GM21786 (cell line): ENCODE data around the gene CDH12.

Experiments used
- ATAC-seq: cut with Tn5 transposase; IDR thresholded peaks from one replicate; pipeline ENCODE4 v1.9.1; 2021; ENCODE audit not compliant: unreplicated experiment

Gene CDH12

GRCh38 chr5:21844960-21845359, 1008.2 kb downstream of the CDH12 start:
- ATAC-seq: no peak

- ATAC-seq: no peak
These were observed 1018.3 kb downstream of the CDH12 start for GRCh38 chr5:21834863-21835262.

GRCh38 chr5:21831145-21831787, 1021.9 kb downstream of the CDH12 start:
- ATAC-seq: peak; percentile 86

GRCh38 chr5:21826884-21827283, 1026.3 kb downstream of the CDH12 start:
- no peak for ATAC-seq

- ATAC-seq: no peak
These were observed 1029.6 kb downstream of the CDH12 start for GRCh38 chr5:21823588-21823987.

GRCh38 chr5:21823076-21823574, 1030.0 kb downstream of the CDH12 start:
- no peak for ATAC-seq

GRCh38 chr5:21820527-21820926, 1032.6 kb downstream of the CDH12 start:
- no peak for ATAC-seq

GRCh38 chr5:21818370-21818720, 1034.8 kb downstream of the CDH12 start:
- no peak for ATAC-seq

- no peak for ATAC-seq
These were observed 1035.3 kb downstream of the CDH12 start for GRCh38 chr5:21817668-21818369.

GRCh38 chr5:21810737-21811316, 1042.3 kb downstream of the CDH12 start:
- no peak for ATAC-seq

- no peak for ATAC-seq
These were observed 1043.5 kb downstream of the CDH12 start for GRCh38 chr5:21809611-21810010.

GRCh38 chr5:21807953-21808352, 1045.2 kb downstream of the CDH12 start:
- no peak for ATAC-seq

- no peak for ATAC-seq
These were observed 1046.2 kb downstream of the CDH12 start for GRCh38 chr5:21806943-21807342.

GRCh38 chr5:21806271-21806670, 1046.9 kb downstream of the CDH12 start:
- ATAC-seq: no peak

GRCh38 chr5:21802869-21803490, 1050.2 kb downstream of the CDH12 start:
- no peak for ATAC-seq

- no peak for ATAC-seq
These were observed 1051.0 kb downstream of the CDH12 start for GRCh38 chr5:21802100-21802499.

GRCh38 chr5:21792748-21793147, 1060.4 kb downstream of the CDH12 start:
- no peak for ATAC-seq

- ATAC-seq: no peak
These were observed 1061.8 kb downstream of the CDH12 start for GRCh38 chr5:21791304-21791703.

GRCh38 chr5:21784487-21784886, 1068.7 kb downstream of the CDH12 start:
- ATAC-seq: no peak

GRCh38 chr5:21783074-21783679, 1070.0 kb downstream of the CDH12 start:
- ATAC-seq: no peak

- no peak for ATAC-seq
These were observed 1076.7 kb downstream of the CDH12 start for GRCh38 chr5:21776466-21776865.
